HG02763 (cell line): ENCODE measurements around the gene TBX10.
"Not testable (repeated sequence)": the region's sequence is repeated elsewhere in the genome, so short reads cannot be mapped to it uniquely, and the experiment has no call there.

Experiments used
- ATAC-seq: cut with Tn5 transposase; IDR thresholded peaks from one replicate; pipeline ENCODE4 v1.9.1; 2021; ENCODE audit warnings: mild to moderate bottlenecking, moderate library complexity; ENCODE audit not compliant: unreplicated experiment

TBX10 gene

DNA sequence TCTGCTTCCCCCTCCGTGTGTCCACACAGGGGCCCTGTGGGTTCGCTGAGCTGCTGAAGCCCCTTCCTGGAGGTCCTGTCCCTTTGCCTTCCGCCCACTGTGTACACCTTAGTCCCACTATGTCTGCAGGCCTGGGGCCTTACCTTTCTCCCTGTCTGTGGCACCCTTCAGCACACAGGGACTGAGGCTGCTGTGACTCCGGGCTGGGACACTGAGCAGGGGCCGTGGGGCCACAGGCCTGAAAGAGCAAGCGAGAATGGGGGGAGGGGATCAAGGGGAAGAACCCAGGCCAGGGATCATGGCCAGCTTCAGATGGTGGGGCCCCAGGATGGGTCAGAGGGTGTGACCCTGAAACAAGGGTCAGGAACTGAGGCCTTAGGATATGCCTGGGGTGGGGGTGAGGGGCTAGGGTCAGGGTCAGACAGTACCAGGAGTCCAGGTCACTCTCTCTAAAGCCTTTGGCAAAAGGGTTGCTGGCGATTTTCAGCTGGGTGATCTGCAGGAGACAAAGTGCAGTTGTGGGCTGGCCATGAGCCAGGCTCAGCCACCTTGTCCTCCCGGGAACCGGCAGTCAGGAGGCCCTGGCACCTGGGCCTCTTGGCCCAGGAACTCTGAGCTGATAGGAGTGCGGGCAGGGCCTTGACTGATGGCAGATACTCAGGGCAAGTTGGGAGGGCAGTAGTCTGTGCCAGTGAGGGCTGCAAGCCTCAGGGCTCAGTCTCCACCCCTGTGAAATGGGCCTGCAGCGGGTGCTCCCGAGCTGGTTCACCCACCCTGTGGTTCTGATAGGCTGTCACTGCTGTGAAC is 7.2 kb downstream of the TBX10 start:
- no peak for ATAC-seq

- ATAC-seq, result no peak
Observed at GRCh38 chr11:67631853-67632174, 7.7 kb downstream of the TBX10 start.

DNA sequence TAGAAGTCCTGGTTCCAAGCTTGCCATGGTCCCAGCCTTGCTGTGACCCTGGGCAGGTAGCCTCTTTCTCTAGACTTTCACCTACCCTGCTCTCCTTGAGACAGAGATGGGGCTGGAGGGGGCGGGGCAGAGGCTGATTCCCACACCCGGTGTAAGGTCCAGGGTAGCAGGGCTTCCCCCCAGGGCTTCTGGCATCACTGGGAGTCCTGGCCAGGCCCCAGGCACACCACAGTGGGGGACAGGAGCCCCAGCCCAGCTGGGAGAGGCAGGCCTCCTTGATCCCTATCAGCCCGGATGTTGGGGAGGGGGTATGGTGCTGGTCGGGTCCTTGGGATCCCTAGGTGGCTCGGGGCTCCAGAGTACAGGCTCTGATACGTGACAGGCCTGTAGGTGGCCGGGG is 8.2 kb downstream of the TBX10 start:
- ATAC-seq, result no peak

DNA sequence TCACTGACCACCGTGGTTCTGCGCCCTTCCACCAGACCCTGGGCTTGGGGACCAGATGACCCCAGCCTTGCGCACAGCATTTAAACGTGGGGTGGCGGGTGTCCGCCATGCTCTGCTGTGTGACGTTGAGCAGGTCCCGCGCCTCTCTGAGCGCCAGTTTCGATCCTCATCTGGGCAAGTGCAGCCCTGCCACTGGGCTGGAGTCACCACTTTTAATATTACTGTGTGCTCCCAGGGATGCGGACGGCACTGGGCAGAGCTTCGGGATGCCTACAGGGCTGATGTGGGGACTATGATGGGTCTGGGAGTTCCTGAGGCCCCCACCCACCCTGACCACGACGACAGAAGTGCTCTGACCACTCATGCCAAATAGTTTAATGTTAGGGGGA is 8.6 kb downstream of the TBX10 start:
- ATAC-seq, result no peak

DNA sequence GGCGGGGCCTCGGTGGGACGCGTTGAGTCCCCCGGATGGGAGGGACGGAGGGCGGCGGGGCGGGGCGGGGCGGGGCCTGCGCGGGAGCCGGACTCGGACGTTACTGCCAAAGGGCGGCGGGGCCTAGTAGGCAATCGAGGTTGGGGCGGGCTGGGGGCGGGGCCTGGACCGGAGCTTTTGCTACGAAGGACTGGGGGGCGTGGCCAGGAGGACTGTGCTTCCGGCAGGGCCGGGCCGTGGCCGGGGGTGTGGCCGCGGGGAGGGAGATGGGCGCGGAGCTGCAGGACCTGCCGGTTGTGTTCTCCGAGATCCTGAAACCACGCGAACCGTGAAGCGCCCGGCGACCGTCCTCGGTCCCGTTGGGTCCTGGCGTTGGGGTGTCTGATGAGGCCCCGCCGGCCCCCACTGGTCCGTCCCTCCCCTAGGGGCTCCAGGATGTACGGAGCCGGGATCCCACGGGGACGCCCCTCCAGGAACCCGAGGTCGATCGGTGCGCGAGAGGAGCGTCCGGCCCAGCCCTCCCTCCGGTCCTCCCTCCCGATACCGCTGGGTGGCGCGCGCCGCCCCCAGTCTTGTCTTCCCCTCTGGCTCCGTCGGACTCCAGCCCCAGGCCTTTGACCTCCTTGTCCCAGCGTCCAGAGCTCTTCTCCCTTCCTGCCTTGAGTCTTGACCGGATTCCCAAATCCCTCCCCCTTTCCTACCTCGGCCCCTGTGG is 9.2 kb downstream of the TBX10 start:
- peak; percentile 66 for ATAC-seq

DNA sequence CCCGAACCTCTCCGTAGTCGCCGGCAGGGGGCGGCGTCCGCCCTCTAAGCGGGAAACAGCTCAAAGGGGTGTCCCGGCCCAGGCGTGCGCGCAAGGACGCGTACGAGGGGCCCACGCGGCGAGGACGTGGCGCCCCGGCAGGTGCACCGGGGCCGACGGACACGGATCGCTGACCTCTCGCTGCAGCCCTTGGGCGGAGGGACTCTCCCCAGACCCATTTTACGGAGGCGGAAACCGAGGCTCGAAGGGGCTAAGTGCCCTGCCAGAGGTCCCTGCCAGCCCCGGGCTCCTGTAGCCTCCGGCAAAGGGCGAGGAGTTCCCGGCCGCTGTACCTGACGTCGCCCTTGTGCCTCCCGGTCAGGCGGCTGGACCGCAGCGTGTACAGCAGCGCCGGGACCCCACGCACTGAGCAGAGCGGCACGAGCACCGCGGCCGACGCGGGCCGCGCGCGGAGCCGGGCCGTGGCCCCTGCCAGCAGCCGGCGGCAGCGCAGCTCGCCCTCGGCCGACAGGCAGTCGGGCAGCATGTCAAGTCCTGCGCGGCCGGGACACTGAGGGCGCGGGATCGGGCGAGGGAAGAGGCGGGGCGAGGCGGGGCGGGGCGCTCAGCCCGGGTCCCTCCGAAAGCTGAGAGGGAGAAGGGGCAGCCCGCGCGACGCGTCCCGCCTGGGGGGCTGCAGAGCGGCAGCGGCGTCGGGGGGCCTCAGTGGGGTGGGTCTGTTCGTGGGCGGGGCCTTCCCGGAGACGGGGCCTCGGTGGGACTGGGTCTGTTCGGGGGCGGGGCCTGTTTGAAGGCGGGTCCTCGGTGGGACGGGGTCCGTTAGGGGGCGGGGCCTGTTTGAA is 10.0 kb downstream of the TBX10 start, which contains the start of gene NUDT8:
TSS of gene NUDT8 (minus strand) at position 552 of the 842 bp plus-strand sequence. CDS start at position 526, 26 bp downstream.
- ATAC-seq, result peak; percentile 36

DNA sequence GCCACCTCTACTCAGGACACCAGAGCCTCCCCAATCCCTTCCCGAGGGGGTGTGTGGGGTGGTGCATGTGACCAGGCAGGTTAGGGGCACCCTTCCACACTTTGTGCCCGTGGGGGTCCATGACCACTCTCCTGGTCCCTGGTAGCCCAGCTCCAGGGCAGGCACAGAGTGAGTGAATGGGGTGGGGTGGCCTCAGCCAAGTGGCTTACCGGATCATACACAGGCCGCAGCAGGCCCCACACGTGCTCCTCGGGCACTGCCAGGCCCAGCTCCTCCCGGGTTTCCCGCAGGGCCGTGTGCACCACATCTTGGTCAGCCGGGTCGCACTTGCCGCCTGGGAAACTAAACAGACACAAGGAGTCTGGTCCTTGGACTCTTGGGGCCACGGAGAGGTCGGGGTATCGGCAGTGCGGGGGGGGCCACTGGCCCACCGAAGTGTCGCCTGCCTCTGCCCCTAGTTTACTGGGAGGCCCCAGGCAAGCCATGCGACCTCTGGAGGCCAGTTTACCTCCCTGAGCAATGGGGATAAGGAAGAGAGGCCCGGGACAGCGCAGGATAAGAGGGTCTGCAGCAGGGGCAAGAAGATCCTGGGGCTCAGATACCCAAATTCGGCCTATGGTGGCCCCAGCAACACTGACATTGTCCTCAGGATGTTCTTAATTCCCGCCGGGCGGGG is 10.7 kb downstream of the TBX10 start:
- ATAC-seq, result no peak

- no peak for ATAC-seq
Observed at GRCh38 chr11:67627812-67628624, 11.5 kb downstream of the TBX10 start.

DNA sequence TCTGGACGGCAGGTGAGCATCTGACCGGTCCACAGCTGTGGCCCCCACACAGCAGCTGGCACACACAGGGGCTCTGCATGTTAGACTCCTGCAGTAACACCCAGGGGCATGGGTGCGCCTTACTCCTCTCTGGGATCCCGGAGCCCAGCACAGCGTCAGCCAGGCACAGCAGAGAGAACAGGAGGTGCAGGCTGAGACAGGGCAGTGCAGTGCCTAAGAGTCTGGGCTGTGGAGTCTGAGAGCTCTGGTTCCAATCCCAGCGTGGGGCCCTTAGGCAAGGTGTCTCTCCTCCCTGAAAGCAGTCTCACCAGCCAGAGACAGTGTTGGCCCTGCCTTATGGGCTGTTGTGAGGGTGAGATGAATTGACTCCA is 12.1 kb downstream of the TBX10 start:
- no peak for ATAC-seq

DNA sequence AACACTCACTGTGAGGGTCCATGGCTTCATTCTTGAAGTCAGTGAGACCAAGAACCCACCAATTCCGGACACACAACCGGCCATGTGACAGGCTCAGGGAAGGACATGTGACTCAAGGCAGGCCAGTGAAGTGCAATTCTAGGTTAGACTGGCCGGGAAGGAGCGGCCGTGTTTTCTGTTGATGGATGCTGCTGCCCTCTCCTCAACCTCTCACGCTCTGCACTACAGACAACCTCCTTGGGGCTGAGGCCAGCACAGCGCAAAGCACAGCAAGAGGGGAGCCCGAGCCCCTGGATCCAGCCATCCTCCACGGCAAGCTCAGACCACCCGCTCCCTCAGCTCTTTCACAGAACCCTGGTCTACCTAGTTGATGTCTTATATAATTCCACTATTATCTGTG is 12.6 kb downstream of the TBX10 start:
- no peak for ATAC-seq

GRCh38 chr11:67626131-67626833 is 13.3 kb downstream of the TBX10 start:
- not testable (repeated sequence) for ATAC-seq

- not testable (repeated sequence) for ATAC-seq
Observed at GRCh38 chr11:67623795-67624194, 15.8 kb downstream of the TBX10 start.

GRCh38 chr11:67622905-67623304 is 16.7 kb downstream of the TBX10 start:
- not testable (repeated sequence) for ATAC-seq

- not testable (repeated sequence) for ATAC-seq
Observed at GRCh38 chr11:67621928-67622327, 17.6 kb downstream of the TBX10 start.

DNA sequence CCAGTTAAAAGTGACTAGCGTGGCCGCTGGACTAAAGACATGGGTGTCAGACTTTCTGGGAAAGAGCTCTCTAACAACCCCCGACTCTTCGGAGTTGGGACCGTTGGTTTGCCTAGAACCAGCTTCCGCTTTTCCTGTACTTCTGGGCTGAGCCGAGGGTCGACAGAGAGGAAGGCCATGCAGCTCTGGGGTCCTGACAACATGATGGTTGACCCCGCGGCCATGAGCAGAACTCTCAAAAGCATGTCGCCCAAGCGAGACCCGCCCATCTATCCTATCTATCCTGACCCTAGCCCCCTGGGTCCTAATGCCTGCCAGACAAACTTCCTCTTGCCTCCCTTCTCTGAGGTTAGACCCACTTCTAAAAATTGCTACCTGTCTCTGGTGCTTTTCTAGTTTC is 18.9 kb downstream of the TBX10 start:
- ATAC-seq, result not testable (repeated sequence)

- not testable (repeated sequence) for ATAC-seq
Observed at GRCh38 chr11:67619683-67620618, 19.6 kb downstream of the TBX10 start.

- ATAC-seq, result not testable (repeated sequence)
Observed at GRCh38 chr11:67618901-67619659, 20.5 kb downstream of the TBX10 start.
